Activated CD4-positive, CD25-positive, alpha-beta regulatory T cell treated with anti-CD3 and anti-CD28 coated beads, Interleukin-2, amount 50 U/mL, for 16 hours (primary cell): ENCODE measurements around the gene HOXC11.

Source experiments
- DNase-seq: peaks from one replicate; pipeline ENCODE4 v3.0.0-alpha.2; 2020; ENCODE audit warnings: low read depth, low spot score

The HOXC11 gene

DNA sequence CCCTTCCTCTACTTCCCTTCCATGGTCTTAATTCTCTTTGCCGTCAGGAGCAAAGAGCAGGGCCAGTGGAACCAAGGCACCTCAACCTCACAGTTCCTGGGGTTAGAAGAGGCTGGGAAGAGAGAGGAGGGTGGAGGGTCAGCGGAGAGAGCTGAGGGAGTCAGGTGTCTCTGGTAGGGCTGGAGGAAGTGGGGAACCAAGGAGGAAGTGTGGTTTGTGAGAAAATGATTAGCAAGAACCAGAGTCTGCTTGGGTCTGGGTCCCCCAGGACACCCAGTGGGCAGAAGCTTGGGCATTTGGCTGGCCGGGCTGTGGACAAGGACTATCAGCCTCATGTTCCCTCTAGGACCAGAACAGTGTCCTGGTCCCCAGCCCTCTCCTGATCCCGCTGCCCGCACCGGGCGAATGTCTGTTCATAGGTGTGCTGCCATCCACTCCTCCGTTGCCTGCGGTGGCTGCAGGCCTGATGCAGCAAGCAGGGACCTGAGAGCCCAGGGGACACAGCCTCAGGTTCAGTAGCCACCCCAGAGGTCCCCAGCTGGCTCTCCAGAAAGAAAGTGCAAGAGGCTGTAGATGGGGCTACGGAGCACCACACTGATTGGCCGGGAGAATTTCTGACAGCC, 15.9 kb upstream of the HOXC11 start:
- no peak for DNase-seq

DNA sequence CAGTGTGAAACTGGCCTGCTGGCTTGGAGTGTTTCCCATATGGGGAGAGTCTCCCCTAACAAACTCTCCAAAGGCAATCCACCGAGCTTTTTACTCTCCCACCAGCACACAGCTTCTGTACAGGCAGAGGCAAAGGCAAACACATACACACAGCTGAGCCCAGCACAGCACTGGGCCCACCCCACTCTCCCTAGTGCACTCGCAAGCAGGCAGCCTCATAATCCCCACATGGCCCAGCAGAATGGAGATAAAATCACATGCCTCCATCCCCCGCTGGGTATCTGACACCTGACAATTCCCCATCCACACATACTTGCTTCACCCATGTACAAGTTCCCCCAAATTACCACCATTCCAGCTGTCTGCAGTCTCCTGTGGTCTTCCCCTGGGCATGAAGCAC, 14.8 kb upstream of the HOXC11 start:
- no peak for DNase-seq

DNA sequence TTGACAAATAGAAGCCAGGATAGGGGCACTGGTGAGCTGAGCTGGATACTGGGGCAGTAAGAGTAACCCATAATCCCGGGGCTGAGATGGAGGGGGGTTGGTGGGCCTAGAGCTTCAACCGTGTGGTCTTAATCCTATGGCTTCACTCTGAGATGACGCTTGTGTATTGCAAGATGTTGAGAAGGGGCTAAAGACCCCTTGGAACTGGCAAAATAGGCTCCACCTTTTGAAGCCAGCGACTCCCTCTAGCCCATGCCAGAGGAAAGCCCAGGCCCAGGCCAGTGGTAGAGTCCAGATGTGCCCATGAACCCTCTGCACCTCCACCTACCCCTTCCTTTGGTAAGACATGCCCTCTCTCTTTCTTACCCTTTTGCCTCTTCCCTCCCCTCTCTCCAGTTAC, 13.6 kb upstream of the HOXC11 start:
- no peak for DNase-seq

DNA sequence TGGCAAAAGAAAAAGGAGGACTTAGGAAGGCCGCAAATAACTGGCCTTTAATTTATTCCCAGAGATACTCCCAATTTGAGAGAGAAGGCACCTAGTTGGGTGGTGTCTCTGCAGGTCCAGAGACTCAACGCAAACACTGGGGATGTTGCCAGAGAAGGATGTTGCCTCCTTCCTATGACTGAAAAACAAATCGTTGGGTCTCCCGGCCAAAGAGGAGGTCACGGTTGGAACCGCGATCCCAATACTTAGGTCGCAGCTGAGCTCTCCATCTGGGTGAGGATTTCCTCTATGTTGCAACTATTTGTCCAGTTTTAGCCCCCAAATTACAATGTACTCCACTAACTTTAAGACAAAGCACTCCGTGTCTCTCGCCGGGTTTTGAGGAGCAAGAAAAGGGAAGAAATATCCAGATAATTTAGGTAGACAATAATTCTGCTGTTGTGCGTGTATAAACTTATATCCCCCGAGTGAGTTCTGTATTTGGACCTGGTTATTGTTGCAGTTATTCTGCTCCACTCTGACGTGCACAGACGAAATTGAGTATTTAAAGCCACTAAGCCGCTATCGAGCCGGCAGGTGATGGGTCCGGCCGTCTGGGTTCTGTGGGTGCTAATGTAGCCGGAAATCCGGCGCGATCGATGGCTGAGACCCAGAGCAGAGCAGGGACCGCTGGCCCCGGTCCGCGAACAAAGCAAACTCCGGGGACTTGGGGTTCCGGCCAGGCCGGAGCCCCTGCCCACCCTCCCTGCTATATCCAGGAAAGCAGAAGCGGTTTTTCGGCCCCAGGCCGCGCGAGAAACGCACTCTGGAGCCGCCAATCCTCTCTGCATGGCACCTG, 12.5 kb upstream of the HOXC11 start:
- DNase-seq, result no peak

DNA sequence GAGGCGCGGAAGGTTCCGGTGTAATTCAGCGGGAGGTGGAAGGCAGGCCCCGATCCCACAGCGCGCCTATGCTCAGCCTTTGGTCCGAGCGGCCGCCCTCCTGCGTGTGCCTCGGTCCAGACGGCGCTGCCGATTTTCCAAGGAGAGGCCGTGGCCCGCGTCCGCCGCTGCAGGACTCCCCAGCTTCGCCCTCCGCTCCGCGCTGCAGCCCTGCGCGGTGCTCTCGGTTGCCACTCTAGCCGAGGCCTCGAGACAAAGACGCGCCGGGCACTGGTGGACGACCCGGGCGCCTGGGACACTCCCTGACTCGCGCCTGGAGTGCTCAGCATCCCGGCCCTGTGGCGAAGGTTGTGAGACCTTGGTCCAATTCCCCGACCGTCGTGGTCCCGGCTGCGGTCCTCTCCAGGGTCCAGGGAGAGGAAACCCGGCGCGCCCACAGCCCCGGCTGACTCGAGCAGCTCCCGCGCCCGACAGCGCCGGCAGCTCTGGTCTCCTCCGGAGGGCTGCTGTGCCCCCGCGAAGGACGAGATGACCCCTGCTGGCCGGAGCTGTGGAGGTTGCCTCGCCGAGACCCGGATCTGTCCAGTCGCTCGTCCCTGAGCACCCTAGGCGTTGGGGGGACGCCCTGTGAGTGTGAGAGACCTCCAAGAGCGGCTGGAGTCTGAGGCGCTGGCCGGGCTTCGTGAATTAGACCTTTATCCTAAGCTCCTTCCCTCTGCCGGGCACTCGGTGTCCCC, 11.7 kb upstream of the HOXC11 start:
- DNase-seq, result no peak

DNA sequence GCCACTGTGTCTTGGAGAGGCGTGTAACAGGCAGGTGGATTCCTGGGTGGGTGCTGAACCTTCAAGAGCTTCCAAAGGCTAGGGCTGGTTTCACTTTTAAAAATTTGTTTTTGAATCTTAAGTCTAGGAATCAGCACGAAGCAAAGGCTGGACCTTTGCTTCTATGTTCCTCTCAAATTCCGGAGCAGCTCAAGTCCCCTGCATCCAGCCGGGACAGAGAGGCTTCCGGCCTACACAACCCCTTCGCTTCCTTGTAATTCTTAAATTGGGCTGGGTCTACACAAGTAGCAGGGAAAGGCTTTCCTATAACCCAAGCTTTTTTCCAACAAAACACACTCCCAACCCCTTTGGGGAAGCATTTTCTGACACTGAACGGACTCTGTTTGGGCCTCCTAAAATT, 9.9 kb upstream of the HOXC11 start:
- DNase-seq, result no peak

DNA sequence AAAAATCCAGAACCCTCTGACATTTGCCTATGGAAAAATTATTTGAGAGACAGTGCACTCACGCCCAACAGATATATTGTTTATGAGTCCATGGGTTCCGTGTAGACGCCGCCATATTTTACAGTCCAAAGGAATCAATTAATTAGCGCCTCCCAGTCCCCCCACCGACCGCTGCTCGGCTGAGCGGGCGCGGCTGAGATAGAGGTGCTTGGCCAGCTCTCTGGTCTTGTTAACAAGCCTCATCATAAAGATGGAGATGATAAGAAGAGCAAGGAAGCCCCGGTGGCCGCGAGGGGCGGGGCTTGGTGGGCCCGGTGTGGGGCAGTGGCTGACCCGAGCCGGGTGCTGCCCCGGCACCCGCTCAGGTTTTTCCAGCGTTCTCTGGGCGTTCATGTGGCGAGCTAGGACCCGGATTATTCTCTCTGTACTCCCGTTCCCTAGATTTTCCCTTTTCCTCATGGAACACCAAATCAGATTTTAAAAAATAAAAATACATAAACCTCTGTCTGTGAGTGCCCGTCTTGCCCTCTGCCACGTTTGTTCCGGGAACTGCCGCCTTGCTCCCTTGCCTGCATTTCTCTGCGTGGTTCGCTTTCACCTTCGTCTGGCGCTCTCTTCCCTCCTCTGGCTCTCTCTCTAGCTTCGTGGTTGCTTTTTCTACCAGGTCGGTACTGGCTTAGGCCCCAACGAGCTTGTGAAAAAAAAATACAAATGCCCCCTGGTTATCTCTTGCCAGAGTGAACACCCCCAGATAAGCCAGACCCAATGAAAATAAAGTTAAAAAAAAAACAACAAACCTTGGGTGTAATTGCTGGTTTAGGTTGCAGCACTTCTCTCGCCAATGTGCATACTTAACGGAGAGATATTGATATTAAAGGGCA, 9.3 kb upstream of the HOXC11 start:
- no peak for DNase-seq

DNA sequence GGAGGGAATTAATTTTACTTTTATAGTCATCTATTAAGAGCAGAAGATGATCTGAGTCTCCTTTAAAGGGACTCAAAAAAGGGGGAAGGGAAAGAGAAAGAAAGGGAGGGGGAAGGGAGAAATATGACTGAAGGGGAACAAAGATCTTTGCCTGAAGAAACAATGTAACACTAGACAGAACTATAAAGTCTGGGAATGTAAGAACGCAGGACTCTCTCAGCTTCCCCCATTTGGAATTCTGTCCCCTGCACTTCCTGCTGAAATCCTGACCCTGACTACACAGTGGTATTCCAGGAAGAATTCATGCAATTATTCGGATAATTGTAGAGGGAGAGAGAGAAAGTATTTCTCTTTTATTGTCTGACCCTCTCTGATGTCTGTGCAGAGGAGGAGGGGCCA, 8.6 kb upstream of the HOXC11 start:
- DNase-seq, result no peak

DNA sequence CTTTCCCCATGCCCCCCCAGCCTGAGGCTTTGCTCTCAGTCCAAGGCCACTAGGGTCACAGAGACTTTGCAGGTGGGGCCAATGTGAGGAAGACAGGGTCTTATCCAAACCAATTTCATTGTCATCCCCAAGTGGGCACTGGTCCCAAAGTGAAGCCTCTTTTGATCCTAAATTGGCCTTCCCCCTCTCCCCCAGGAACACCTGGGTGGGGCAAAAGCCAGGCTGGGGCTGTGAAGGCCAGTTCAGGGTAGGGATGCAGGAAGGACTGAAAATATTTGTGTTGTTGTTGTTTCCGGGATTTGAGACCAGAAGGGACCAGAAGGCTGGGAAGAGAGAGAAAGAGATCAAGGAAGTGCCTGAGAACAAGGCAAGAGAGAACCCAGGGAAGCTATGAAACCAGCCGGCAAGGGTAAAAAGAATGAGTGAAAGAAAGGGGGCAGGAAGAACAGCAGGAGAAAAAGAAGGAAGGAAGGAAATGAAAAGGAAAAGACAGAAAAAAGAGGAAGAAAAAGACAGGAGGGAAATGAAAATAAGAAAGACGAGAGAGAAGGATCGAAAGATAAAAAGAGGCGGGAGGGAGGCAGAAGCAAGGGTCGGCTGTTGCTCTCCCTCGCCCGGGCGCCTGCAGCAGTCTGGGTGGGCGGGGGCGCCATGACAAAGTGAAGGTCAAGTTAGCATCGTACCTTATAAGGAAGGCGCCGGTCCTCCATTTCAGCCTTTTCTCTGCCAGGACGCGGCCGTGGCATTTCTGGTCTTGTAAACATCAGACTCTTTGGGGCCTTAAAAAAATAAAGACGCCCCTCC, 7.4 kb upstream of the HOXC11 start:
- no peak for DNase-seq

DNA sequence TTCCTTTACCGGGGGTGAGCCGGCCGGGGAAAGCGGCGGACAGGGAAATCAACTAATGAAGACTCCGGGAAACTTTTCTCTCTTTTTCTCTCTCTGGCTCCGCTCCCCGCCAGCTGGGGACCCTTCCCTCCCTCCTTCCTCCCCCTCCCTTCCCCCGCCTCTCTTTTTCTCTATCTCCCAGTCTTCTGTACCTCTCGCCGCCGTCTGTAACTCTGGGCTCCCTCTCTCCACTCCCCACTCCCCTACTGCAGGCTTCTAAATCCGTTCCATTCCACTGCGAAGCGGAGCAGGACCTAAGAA, 6.9 kb upstream of the HOXC11 start:
- no peak for DNase-seq

DNA sequence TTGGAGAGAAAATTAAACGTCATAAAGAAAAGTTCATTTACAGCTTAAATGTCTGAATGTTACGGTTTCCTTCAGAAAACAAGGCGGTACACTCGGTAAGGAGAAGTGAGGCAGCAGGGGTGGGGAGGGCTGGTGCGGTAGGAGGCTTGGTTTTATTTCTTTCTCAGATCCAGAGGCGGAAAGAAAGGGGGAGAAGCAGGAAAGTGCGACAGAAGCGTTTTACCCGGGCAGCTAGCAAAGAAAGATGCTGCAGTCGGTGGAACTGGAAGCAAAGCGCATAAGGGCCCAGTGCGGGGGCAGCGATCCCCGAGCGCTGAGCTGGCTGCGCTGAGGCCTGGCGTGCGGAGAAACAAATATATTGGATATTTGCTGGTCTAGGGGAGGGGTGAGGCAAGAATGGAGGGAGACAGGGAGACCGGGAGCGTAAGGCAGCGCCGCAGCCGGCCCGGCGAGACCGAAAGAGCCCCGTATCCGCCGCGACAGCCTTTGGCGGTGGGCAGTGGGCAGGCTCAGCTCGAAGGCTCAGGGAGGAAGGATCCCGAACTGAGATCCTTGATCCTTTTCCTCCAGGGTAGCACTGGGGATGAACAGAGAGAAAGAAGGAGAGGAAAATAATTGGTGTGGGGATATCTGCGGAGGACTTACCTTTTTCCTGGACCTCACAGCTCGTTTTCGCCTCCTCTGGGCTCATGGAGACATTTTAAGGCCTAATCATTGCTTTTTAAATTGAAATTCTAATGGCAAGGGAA, 6.4 kb upstream of the HOXC11 start:
- DNase-seq, result no peak

DNA sequence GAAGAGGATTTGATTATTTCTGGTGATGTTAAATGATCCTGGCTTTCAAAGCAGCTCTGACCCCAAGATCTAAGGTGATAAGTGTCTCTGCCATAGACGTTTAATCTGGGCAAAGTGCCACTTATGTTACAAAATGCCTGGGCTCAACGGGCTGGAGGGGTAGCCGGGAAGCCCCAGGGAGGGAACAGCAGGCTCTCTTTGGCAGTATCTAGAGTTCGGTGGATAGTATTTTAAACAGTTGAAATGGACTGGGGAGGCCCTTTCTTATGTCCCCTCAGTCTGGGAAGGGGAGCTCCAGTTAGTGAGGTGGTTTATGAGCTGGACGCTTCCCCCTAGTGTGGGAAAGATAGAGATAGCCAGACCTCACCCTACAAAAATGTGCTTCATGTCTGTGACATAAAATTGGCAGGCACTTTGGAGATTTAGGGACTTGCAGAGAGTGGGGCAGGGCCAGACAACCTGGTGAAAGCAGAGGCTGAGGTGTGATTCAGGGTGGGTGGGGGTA, 5.5 kb upstream of the HOXC11 start:
- no peak for DNase-seq

DNA sequence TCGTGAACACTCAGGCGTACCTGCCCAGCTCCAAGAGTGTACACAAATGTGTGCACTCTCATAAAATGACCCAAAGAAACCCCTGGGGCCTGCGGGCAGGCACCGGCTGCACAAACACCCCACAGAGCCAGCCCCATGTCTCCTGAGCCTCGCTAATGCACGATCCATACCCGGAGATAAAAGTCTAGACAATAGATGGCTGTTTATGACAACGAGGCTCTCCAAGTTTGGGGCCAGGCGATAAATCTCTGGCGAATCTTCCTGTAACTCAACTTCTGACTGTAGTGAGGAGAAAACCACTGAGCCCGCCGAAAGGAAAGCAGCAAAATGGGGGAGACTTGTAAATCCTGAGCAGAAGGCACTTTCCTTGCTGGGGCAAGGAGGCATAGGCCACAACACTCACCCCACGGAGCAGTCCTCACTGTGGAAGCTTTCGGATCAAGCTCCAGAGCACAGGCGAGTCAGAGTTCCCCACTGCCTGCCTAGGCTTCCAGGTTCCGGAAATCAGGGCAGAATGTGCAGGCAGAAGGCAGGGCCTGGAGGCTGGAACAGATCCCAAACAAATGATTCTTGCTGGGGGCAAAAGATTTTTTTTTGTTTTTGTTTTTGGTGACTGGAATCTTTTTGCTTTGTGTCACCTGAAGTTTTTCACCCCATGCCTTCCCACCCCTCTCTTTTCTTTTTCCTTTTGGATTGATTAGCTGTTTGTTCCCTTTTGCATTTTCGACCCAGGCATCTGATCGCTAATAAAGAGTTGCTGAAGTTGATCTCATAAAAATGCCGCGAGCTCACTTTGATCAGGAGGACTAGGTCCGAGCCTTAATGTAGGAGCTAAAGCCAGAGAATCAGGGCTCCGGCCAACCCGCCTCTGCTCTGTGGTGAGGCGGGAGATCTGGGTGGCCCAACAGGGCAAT, 4.5 kb upstream of the HOXC11 start:
- DNase-seq, result no peak

DNA sequence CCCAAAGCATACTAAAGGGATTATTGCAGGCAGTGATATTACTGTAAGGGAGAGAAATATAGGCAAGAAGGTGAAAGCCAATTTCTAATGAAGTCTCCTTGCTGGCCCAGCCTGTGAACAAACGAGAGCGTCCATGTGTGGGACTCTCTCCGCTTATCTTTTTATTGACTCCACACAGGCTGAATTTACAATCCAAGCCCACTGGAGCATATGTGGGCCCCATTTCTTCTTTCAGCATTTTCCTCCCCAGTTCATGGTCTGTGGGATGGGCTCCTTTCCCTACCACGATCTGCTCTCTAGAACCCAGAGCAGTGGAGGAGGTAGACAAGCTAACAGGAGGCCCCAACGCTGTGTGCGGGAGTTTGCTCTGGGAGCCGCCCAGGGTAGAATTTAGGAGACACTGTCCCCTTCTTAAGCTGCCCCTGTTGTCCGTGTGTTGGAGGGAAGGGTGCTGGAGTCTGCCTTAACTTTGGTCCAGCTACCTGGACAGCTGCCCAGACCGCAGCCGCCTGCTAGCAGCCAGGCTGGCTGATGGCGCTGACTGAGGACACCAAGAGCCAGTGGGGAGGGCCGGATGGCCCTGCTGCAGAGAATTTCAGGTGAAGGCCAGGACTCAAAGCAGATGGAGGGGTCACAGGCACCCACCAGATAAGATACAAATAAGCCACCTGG, 3.2 kb upstream of the HOXC11 start:
- DNase-seq, result no peak

DNA sequence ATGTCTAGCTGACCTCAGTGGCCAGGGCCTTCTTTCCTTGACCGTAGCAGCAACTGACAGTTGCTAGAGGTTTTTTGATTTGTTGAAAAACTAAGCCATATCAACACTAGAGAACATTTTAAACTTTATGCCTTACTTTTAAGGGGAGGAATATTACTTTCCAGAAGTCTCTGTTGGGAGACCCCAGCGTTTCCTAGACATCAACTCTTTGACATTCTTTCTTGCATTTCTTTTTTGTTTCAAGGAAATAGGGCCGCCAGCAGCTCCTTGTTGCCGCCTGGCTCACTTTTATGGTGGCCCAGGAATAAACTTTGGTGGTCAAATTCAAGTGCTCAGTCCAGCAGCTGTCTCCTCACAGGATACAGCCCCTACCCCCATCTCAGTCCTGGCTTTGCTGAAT, 2.5 kb upstream of the HOXC11 start:
- DNase-seq, result no peak

DNA sequence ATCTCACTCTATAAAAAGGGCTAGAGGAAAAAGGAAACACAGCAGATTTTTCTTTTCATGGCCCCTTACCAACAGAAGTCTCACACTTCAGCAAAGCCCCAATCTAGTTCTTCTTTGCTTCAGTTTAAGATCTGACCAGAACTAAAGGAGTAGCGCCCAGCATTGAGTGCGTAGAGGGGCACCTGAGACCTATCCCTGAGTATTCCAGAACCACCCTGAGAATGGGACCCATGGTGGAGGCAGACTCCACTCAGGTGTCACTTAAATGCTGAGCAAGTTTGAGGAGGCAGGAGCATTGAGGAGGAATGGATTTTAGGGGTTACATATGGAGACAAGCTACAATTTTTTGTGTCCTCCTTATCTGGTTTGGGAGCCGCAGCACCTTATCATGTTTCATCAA, 1.8 kb upstream of the HOXC11 start:
- no peak for DNase-seq

DNA sequence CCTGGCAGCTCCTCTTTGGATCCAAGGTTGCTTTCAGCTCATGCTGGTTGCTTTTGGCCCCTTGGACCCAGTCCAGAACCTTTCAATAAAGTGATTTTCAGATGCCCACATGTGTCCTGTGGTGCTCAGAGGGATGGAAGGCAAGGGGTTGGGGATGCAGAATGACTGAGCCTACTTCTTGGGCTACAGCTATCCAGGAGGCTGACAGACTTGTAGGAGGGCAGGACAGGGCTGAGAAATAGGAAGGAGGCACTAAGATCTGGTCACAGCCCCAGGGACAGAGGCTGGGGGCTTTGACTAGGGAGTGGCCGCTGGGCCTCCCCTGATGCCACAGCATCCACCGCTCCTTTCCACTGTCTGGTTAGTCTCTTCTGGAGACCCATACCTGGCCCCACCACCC, 1.2 kb upstream of the HOXC11 start:
- DNase-seq, result no peak

DNA sequence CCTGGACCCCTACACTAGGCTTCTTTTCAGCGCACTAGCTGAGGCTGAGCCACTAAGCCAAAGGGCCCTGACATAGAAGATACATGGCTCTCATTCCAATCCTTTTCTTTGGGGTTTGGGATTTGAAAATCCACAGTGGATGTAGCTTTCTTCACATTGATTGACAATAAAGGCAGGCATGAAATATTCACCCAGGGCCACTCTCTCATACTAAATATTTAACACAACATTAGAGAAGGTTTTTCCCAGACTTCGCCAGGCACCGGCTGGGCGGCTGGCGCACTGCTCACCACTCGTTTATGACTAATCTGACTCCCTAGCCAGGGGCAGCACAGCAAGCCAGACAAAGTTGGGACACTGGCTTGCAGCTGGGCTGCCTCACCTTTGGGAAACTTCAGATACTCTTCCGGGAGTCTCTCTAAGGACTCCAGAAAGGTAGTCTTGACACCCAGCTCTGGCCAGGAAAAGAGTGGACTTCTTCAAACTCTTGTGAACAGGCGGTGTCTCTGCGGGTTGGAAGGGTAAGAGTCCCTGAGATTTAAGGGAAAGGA, 699 bp upstream of the HOXC11 start:
- DNase-seq, result no peak
